NB4 (cell line): Measurements from ENCODE around the gene VPREB3.

Experiments
- DNase-seq: peaks from one replicate; pipeline ENCODE4 v3.0.0; 2010; ENCODE audit warnings: low read depth
- H3K4me3 ChIP-seq: one replicate; pipeline ENCODE4 v1.5.1; 2011; ENCODE audit warnings: mild to moderate bottlenecking, low read depth, low read length, moderate library complexity
- CTCF ChIP-seq: IDR thresholded peaks from one replicate; pipeline ENCODE4 v1.5.1; 2012; ENCODE audit warnings: low read depth, low read length
- MAX ChIP-seq: IDR thresholded peaks from 2 replicates; pipeline ENCODE4 v1.6.1; 2011; ENCODE audit warnings: low read depth, low read length
- MYC ChIP-seq: IDR thresholded peaks from 2 replicates; pipeline ENCODE4 v1.6.1; 2011; ENCODE audit warnings: low read depth, low read length
- POLR2A ChIP-seq: IDR thresholded peaks from 2 replicates; pipeline ENCODE4 v1.6.1; 2011; ENCODE audit warnings: mild to moderate bottlenecking; ENCODE audit not compliant: insufficient read length; ENCODE audit errors: extremely low read depth

Gene VPREB3

GRCh38 chr22:23704062-23704461, 50.2 kb downstream of the VPREB3 start:
- TF ChIP-seq CTCF (no peak), POLR2A (no peak), MYC (no peak), MAX (no peak)
- H3K4me3 ChIP-seq: no peak overlapping the region
- no peak for DNase-seq
